HG03571 (cell line): ENCODE data around the gene RPL38.

ENCODE experiments used
- ATAC-seq: cut with Tn5 transposase; IDR thresholded peaks from one replicate; pipeline ENCODE4 v1.9.1; 2021; ENCODE audit not compliant: unreplicated experiment

Gene RPL38

GRCh38 chr17:74206332-74206818 is 2.9 kb downstream of the RPL38 start:
- ATAC-seq = no peak

- ATAC-seq = no peak
Measured at GRCh38 chr17:74210191-74211140, 7.0 kb downstream of the RPL38 start.

- no peak for ATAC-seq
Measured at GRCh38 chr17:74211141-74211911, 7.8 kb downstream of the RPL38 start.

GRCh38 chr17:74211912-74212208 is 8.4 kb downstream of the RPL38 start:
- no peak for ATAC-seq

- ATAC-seq = peak; percentile 9
Measured at GRCh38 chr17:74212209-74212912, 8.9 kb downstream of the RPL38 start.

GRCh38 chr17:74212913-74213791 is 9.7 kb downstream of the RPL38 start, which contains the start of gene TTYH2:
Gene TTYH2, plus strand, starts transcription at chr17:74213571. Its CDS starts 17 bp downstream, at chr17:74213588.
- ATAC-seq = peak; percentile 71

GRCh38 chr17:74213861-74214391 is 10.4 kb downstream of the RPL38 start:
- no peak for ATAC-seq

GRCh38 chr17:74214484-74215341 is 11.2 kb downstream of the RPL38 start:
- ATAC-seq = no peak

GRCh38 chr17:74215342-74215727 is 11.9 kb downstream of the RPL38 start:
- ATAC-seq = no peak

GRCh38 chr17:74216505-74216904 is 13.0 kb downstream of the RPL38 start:
- no peak for ATAC-seq

GRCh38 chr17:74217037-74217730 is 13.7 kb downstream of the RPL38 start:
- ATAC-seq = no peak

GRCh38 chr17:74217888-74218287 is 14.4 kb downstream of the RPL38 start:
- ATAC-seq = no peak

GRCh38 chr17:74218436-74218835 is 15.0 kb downstream of the RPL38 start:
- ATAC-seq = no peak

- no peak for ATAC-seq
Measured at GRCh38 chr17:74219576-74220133, 16.2 kb downstream of the RPL38 start.

GRCh38 chr17:74220219-74220618 is 16.7 kb downstream of the RPL38 start:
- no peak for ATAC-seq

- no peak for ATAC-seq
Measured at GRCh38 chr17:74220946-74221818, 17.7 kb downstream of the RPL38 start.

- no peak for ATAC-seq
Measured at GRCh38 chr17:74222399-74222798, 18.9 kb downstream of the RPL38 start.
